ENCODE data around the gene SERGEF.
"Not testable (repeated sequence)": the region's sequence is repeated elsewhere in the genome, so short reads cannot be mapped to it uniquely, and the experiment has no call there.

SERGEF gene

GRCh38 chr11:18011633-18012032 lies 1.2 kb downstream of the SERGEF start:
- Mint-ChIP-seq H3K36me3 (no peaks in the 10 kb centered on the region), H3K4me1 (peaks cover 39% of the 10 kb centered on the region), H3K27me3 (no peaks in the 10 kb centered on the region), H3K27ac (peak overlapping the region; percentile 88), H3K9me3 (no peaks in the 10 kb centered on the region), H3K4me3 (peak overlapping the region; percentile 98)

- H3K36me3 Mint-ChIP-seq, result no peaks in the 10 kb centered on the region
- peaks cover 39% of the 10 kb centered on the region for H3K4me1 Mint-ChIP-seq
- H3K9me3 Mint-ChIP-seq, result no peaks in the 10 kb centered on the region
- peak overlapping the region; percentile 98 for H3K4me3 Mint-ChIP-seq
- peak overlapping the region; percentile 5 for H3K27ac Mint-ChIP-seq
- no peaks in the 10 kb centered on the region for H3K27me3 Mint-ChIP-seq
Observed at GRCh38 chr11:18010977-18011586, 1.8 kb downstream of the SERGEF start.

- Mint-ChIP-seq H3K27me3 (no peaks in the 10 kb centered on the region), H3K36me3 (peaks cover 5% of the 10 kb centered on the region), H3K9me3 (no peaks in the 10 kb centered on the region), H3K4me3 (no peak overlapping the region), H3K27ac (peak overlapping the region; percentile 31), H3K4me1 (peaks cover 35% of the 10 kb centered on the region)
Observed at GRCh38 chr11:18010121-18010670, 2.7 kb downstream of the SERGEF start.

GRCh38 chr11:18005376-18006129 lies 7.3 kb downstream of the SERGEF start:
- Mint-ChIP-seq H3K9me3 (no peaks in the 10 kb centered on the region), H3K27me3 (no peaks in the 10 kb centered on the region), H3K27ac (no peak overlapping the region), H3K4me3 (no peak overlapping the region), H3K4me1 (peaks cover 1% of the 10 kb centered on the region), H3K36me3 (peaks cover 7% of the 10 kb centered on the region)

GRCh38 chr11:18001191-18001590 lies 11.7 kb downstream of the SERGEF start:
- H3K27ac Mint-ChIP-seq, result no peak overlapping the region
- peaks cover 16% of the 10 kb centered on the region for H3K36me3 Mint-ChIP-seq
- H3K9me3 Mint-ChIP-seq, result no peaks in the 10 kb centered on the region
- H3K4me1 Mint-ChIP-seq, result peaks cover 13% of the 10 kb centered on the region
- no peaks in the 10 kb centered on the region for H3K27me3 Mint-ChIP-seq
- no peak overlapping the region for H3K4me3 Mint-ChIP-seq

GRCh38 chr11:18000760-18001159 lies 12.1 kb downstream of the SERGEF start:
- no peak overlapping the region for H3K4me3 Mint-ChIP-seq
- no peaks in the 10 kb centered on the region for H3K9me3 Mint-ChIP-seq
- peaks cover 13% of the 10 kb centered on the region for H3K4me1 Mint-ChIP-seq
- peaks cover 17% of the 10 kb centered on the region for H3K36me3 Mint-ChIP-seq
- H3K27ac Mint-ChIP-seq, result no peak overlapping the region
- H3K27me3 Mint-ChIP-seq, result no peaks in the 10 kb centered on the region

GRCh38 chr11:18000128-18000527 lies 12.7 kb downstream of the SERGEF start:
- H3K4me3 Mint-ChIP-seq, H3K9me3 Mint-ChIP-seq, H3K27me3 Mint-ChIP-seq, H3K27ac Mint-ChIP-seq: not testable (repeated sequence)
- Mint-ChIP-seq H3K36me3 (peaks cover 15% of the 10 kb centered on the region), H3K4me1 (peaks cover 13% of the 10 kb centered on the region)

GRCh38 chr11:17992916-17993315 lies 19.9 kb downstream of the SERGEF start:
- no peak overlapping the region for H3K27ac Mint-ChIP-seq

GRCh38 chr11:17991783-17992433 lies 20.9 kb downstream of the SERGEF start:
- H3K36me3 Mint-ChIP-seq, result peaks cover 24% of the 10 kb centered on the region
- H3K27ac Mint-ChIP-seq, result peak overlapping the region; percentile 60
- H3K4me1 Mint-ChIP-seq, result peaks cover 5% of the 10 kb centered on the region
- no peaks in the 10 kb centered on the region for H3K27me3 Mint-ChIP-seq
- no peak overlapping the region for H3K4me3 Mint-ChIP-seq
- no peaks in the 10 kb centered on the region for H3K9me3 Mint-ChIP-seq

More at GRCh38 chr11:17992916-17993315, 19.9 kb downstream of the SERGEF start:
- peaks cover 5% of the 10 kb centered on the region for H3K4me1 Mint-ChIP-seq
- no peaks in the 10 kb centered on the region for H3K9me3 Mint-ChIP-seq
- peaks cover 17% of the 10 kb centered on the region for H3K36me3 Mint-ChIP-seq
- no peaks in the 10 kb centered on the region for H3K27me3 Mint-ChIP-seq
- H3K4me3 Mint-ChIP-seq, result no peak overlapping the region

GRCh38 chr11:17989306-17989705 lies 23.5 kb downstream of the SERGEF start:
- Mint-ChIP-seq H3K4me3 (no peak overlapping the region), H3K27me3 (no peaks in the 10 kb centered on the region), H3K36me3 (peaks cover 20% of the 10 kb centered on the region), H3K27ac (no peak overlapping the region), H3K4me1 (peaks cover 5% of the 10 kb centered on the region), H3K9me3 (no peaks in the 10 kb centered on the region)

- peaks cover 27% of the 10 kb centered on the region for H3K36me3 Mint-ChIP-seq
- peaks cover 5% of the 10 kb centered on the region for H3K4me1 Mint-ChIP-seq
- no peak overlapping the region for H3K27ac Mint-ChIP-seq
- H3K27me3 Mint-ChIP-seq, result no peaks in the 10 kb centered on the region
- H3K4me3 Mint-ChIP-seq, result no peak overlapping the region
- no peaks in the 10 kb centered on the region for H3K9me3 Mint-ChIP-seq
Observed at GRCh38 chr11:17988465-17988864, 24.4 kb downstream of the SERGEF start.

GRCh38 chr11:17987826-17988225 lies 25.0 kb downstream of the SERGEF start:
- no peaks in the 10 kb centered on the region for H3K9me3 Mint-ChIP-seq
- H3K4me1 Mint-ChIP-seq, result peaks cover 5% of the 10 kb centered on the region
- H3K4me3 Mint-ChIP-seq, result no peak overlapping the region
- H3K27me3 Mint-ChIP-seq, result no peaks in the 10 kb centered on the region
- peaks cover 24% of the 10 kb centered on the region for H3K36me3 Mint-ChIP-seq
- H3K27ac Mint-ChIP-seq, result peak overlapping the region; percentile 32

GRCh38 chr11:17986711-17987220 lies 26.1 kb downstream of the SERGEF start:
- Mint-ChIP-seq H3K9me3 (no peaks in the 10 kb centered on the region), H3K27ac (no peak overlapping the region), H3K4me1 (peaks cover 2% of the 10 kb centered on the region), H3K36me3 (peaks cover 24% of the 10 kb centered on the region), H3K4me3 (no peak overlapping the region), H3K27me3 (no peaks in the 10 kb centered on the region)

- H3K9me3 Mint-ChIP-seq, result no peaks in the 10 kb centered on the region
Observed at GRCh38 chr11:17986007-17986710, 26.7 kb downstream of the SERGEF start.

GRCh38 chr11:17985517-17985916 lies 27.3 kb downstream of the SERGEF start:
- Mint-ChIP-seq H3K4me3 (no peak overlapping the region), H3K36me3 (peaks cover 21% of the 10 kb centered on the region), H3K27me3 (no peaks in the 10 kb centered on the region), H3K27ac (no peak overlapping the region), H3K4me1 (no peaks in the 10 kb centered on the region), H3K9me3 (no peaks in the 10 kb centered on the region)

More at GRCh38 chr11:17986007-17986710, 26.7 kb downstream of the SERGEF start:
- no peaks in the 10 kb centered on the region for H3K4me1 Mint-ChIP-seq
- H3K36me3 Mint-ChIP-seq, result peaks cover 22% of the 10 kb centered on the region
- H3K27me3 Mint-ChIP-seq, result no peaks in the 10 kb centered on the region
- no peak overlapping the region for H3K27ac Mint-ChIP-seq
- no peak overlapping the region for H3K4me3 Mint-ChIP-seq
